ENCODE data around the gene UVRAG. TPM values are rescaled to one million over a fixed set of nuclear protein-coding genes. Genes with fewer than 3 reads are reported as not detected.

The UVRAG gene
- total and polyA plus RNA-seq, 12 donors: 5.0 to 18.3 (median 13.4) TPM

- TF ChIP-seq, protein P1, sequence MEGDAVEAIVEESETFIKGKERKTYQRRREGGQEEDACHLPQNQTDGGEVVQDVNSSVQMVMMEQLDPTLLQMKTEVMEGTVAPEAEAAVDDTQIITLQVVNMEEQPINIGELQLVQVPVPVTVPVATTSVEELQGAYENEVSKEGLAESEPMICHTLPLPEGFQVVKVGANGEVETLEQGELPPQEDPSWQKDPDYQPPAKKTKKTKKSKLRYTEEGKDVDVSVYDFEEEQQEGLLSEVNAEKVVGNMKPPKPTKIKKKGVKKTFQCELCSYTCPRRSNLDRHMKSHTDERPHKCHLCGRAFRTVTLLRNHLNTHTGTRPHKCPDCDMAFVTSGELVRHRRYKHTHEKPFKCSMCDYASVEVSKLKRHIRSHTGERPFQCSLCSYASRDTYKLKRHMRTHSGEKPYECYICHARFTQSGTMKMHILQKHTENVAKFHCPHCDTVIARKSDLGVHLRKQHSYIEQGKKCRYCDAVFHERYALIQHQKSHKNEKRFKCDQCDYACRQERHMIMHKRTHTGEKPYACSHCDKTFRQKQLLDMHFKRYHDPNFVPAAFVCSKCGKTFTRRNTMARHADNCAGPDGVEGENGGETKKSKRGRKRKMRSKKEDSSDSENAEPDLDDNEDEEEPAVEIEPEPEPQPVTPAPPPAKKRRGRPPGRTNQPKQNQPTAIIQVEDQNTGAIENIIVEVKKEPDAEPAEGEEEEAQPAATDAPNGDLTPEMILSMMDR (IDR thresholded peaks at IDR 0.05): no peak
- Histone ChIP-seq H3K27me3 (no peaks in the 10 kb centered on the region), H3K4me3 (no peak overlapping the region), H3K4me1 (peaks cover 10 to 45% (median 34%) of the 10 kb centered on the region in 9 donors), H3K9me3 (no peaks in the 10 kb centered on the region), H3K27ac (no peak overlapping the region), H3K36me3 (peaks cover 0 to 7% (median 0%) of the 10 kb centered on the region in 9 donors)
- no peak for DNase-seq
- intact Hi-C loops (cut with DNase I): no loop called here
- 96 to 100% methylated on average over 4 of the region's 4 CpGs for WGBS, 2 donors
- no peak for ATAC-seq
Measured at GRCh38 chr11:76188873-76189272, 373.9 kb downstream of the UVRAG start.

DNA sequence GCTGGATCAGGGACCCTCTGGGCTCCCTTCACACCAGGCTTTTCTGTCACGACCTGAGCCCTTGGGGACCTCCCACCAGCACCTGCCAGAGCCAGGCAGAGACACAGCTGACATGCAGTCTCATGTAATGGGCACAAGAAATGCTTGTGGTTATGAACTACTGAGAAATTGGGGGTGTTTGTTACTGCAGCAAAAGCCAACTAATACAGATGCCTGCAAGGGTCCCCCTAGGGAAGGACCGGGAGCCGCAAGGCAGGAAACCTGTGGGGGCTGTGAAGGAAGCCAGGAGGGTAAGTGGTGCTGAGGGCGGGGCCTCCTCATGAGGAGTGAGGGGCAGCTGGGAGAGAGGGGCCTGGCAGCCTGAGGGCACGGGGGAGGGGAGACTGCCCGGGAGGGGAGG, 374.7 kb downstream of the UVRAG start:
- Histone ChIP-seq H3K9me3 (no peaks in the 10 kb centered on the region), H3K36me3 (peaks cover 0 to 11% (median 0%) of the 10 kb centered on the region in 9 donors), H3K4me1 (peaks cover 10 to 37% (median 28%) of the 10 kb centered on the region in 9 donors), H3K4me3 (no peak overlapping the region), H3K27me3 (no peaks in the 10 kb centered on the region), H3K27ac (no peak overlapping the region)
- no peak for DNase-seq
- no peak for ATAC-seq
- TF ChIP-seq, protein P1 (IDR thresholded peaks at IDR 0.05): no peak
- WGBS, 2 donors: 67 to 79% methylated on average over 6 of the region's 6 CpGs
- intact Hi-C loops (cut with DNase I): no loop called here

DNA sequence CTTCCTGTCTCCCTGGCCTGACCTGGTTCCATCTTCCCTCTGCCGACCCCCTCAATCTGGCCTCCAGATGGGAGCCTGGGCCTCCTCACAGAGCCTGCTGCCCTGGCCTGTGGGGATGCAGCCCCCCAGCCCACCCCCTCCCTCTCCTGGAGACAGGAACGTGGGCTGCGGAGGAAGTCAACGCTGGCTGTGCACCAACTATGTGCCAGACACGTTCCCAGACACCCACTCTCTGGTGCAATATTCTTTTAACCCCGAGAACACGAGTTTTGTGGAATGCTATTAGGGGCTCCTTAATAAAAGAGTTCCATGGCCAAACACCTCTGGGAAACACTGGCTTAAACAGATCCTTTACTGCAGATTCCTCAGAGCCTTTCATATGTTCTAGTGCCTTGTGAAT, 375.4 kb downstream of the UVRAG start:
- H3K4me3 ChIP-seq: no peak overlapping the region
- H3K27me3 ChIP-seq: no peaks in the 10 kb centered on the region
- H3K9me3 ChIP-seq: no peaks in the 10 kb centered on the region
- WGBS, 2 donors: 20 to 28% methylated on average over 7 of the region's 7 CpGs
- no peak for DNase-seq
- H3K27ac ChIP-seq: no peak overlapping the region
- no peak for ATAC-seq
- TF ChIP-seq, protein P1 (IDR thresholded peaks at IDR 0.05): no peak
- peaks cover 10 to 30% (median 22%) of the 10 kb centered on the region in 9 donors for H3K4me1 ChIP-seq
- intact Hi-C loops (cut with DNase I): no loop called here
- H3K36me3 ChIP-seq: peaks cover 0 to 12% (median 0%) of the 10 kb centered on the region in 9 donors

Other genes starting within 250 kb of the UVRAG start
- 1 to 10 TPM; 1.9 to 9.1 (median 6.1) TPM for gene MAP6, start 146.2 kb upstream of the UVRAG start, total RNA-seq
- 1 to 10 TPM; 1.2 to 1.7 TPM for gene MAP6, start 146.2 kb upstream of the UVRAG start, polyA plus RNA-seq
- gene MOGAT2, start 97.4 kb upstream of the UVRAG start, total RNA-seq: under 1 TPM in 4 of 10 donors, not detected in 6; 0.13 to 0.35 (median 0.20) TPM
- not detected for gene MOGAT2, start 97.4 kb upstream of the UVRAG start, polyA plus RNA-seq
- 10 to 100 TPM in 5 of 10 donors, 1 to 10 TPM in 5; 6.2 to 24.4 (median 10.3) TPM for gene DGAT2, start 46.4 kb upstream of the UVRAG start, total RNA-seq
- 10 to 100 TPM in 1 of 2 donors, 1 to 10 TPM in 1; 9.2 to 17.2 TPM for gene DGAT2, start 46.4 kb upstream of the UVRAG start, polyA plus RNA-seq